ENCODE data around the gene GREM2.

The GREM2 gene

DNA sequence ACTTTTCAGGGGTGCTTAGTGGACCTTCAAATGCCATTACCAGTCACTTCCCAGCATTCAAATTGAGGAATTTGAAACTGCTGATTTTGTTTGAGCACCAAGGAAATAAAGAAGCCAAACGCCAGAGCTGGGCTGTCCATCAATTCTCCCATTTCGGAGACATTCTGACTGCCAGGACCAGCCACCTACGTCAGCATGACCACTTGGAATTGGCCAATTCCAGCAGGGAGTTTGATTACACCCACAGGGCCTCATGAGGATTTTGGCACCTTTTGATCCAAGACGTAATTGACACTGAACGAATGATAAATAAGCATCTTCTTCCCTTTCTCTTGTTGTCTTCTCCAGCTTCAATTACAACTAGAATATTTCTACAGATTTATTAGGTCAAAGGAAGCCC is 40.2 kb downstream of the GREM2 start:
- DNase-seq (ENCODE audit: low read depth) = no peak
- TF ChIP-seq, protein P1, sequence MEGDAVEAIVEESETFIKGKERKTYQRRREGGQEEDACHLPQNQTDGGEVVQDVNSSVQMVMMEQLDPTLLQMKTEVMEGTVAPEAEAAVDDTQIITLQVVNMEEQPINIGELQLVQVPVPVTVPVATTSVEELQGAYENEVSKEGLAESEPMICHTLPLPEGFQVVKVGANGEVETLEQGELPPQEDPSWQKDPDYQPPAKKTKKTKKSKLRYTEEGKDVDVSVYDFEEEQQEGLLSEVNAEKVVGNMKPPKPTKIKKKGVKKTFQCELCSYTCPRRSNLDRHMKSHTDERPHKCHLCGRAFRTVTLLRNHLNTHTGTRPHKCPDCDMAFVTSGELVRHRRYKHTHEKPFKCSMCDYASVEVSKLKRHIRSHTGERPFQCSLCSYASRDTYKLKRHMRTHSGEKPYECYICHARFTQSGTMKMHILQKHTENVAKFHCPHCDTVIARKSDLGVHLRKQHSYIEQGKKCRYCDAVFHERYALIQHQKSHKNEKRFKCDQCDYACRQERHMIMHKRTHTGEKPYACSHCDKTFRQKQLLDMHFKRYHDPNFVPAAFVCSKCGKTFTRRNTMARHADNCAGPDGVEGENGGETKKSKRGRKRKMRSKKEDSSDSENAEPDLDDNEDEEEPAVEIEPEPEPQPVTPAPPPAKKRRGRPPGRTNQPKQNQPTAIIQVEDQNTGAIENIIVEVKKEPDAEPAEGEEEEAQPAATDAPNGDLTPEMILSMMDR (IDR thresholded peaks at IDR 0.05; ENCODE audit: insufficient read depth, low read depth, low read length, missing control alignments) = no peak
- H3K4me3 ChIP-seq (ENCODE audit: low read length) = no peak overlapping the region

GRCh38 chr1:240567066-240567465 is 44.9 kb downstream of the GREM2 start:
- TF ChIP-seq, protein P1 (IDR thresholded peaks at IDR 0.05; ENCODE audit: insufficient read depth, low read depth, low read length, missing control alignments) = no peak
- no peak for DNase-seq (ENCODE audit: low read depth)
- no peak overlapping the region for H3K4me3 ChIP-seq (ENCODE audit: low read length)

GRCh38 chr1:240562779-240563178 is 49.2 kb downstream of the GREM2 start:
- TF ChIP-seq, protein P1 (IDR thresholded peaks at IDR 0.05; ENCODE audit: insufficient read depth, low read depth, low read length, missing control alignments) = no peak
- no peak overlapping the region for H3K4me3 ChIP-seq (ENCODE audit: low read length)
- DNase-seq (ENCODE audit: low read depth) = no peak

- no peak for DNase-seq (ENCODE audit: low read depth)
- TF ChIP-seq, protein P1 (IDR thresholded peaks at IDR 0.05; ENCODE audit: insufficient read depth, low read depth, low read length, missing control alignments) = no peak
- no peak overlapping the region for H3K4me3 ChIP-seq (ENCODE audit: low read length)
Observed at GRCh38 chr1:240562111-240562590, 49.8 kb downstream of the GREM2 start.

GRCh38 chr1:240559781-240560180 is 52.2 kb downstream of the GREM2 start:
- H3K4me3 ChIP-seq (ENCODE audit: low read length) = no peak overlapping the region
- TF ChIP-seq, protein P1 (IDR thresholded peaks at IDR 0.05; ENCODE audit: insufficient read depth, low read depth, low read length, missing control alignments) = no peak
- DNase-seq (ENCODE audit: low read depth) = no peak

DNA sequence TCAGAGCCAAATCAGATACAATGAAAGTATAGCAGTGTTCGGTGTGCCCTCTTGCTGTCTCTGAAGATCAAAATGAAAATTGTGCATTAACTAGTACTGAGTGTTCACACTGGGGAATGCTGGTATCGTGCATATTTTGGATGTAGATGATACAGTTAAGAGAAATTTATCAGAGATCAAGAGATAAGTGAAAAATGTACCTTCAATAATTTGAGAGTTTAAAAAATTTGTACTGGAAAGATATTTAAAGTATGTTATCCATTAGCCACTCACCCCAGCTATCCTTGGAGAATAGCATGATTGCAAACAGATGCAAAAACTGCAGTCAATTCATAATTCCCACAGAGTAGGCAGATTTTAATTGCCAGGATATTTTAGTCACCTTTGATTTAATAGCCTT is 56.4 kb downstream of the GREM2 start:
- DNase-seq (ENCODE audit: low read depth) = no peak
- TF ChIP-seq, protein P1 (IDR thresholded peaks at IDR 0.05; ENCODE audit: insufficient read depth, low read depth, low read length, missing control alignments) = no peak

DNA sequence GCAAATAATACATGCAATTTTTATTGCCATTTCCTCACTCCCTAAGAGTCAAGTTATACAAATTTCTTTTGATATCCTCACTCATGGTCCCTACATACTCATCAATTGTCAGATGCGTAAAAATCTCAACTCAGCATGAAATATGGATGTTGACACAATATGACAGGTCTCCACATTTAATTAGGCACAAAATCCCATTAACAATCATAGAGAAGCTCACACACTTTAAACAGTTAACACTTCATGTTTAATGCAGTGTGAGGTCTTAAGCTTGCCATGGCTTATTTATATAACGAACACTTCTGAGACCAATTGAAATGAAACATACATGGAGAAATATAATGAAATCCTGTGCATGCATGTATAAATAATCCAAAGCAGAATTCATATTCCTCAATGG is 58.6 kb downstream of the GREM2 start:
- H3K4me3 ChIP-seq (ENCODE audit: low read length) = no peak overlapping the region
- no peak for DNase-seq (ENCODE audit: low read depth)
- TF ChIP-seq, protein P1 (IDR thresholded peaks at IDR 0.05; ENCODE audit: insufficient read depth, low read depth, low read length, missing control alignments) = no peak

More for the DNA sequence above, 56.4 kb downstream of the GREM2 start:
- no peak overlapping the region for H3K4me3 ChIP-seq (ENCODE audit: low read length)
